Omental fat pad (tissue), 4 donors: ENCODE data around the gene THBS2. TPM values are rescaled to one million over a fixed set of nuclear protein-coding genes. Genes with fewer than 3 reads are reported as not detected.

Source experiments
- ATAC-seq: fragments of 150-250 bp; one replicate; pipeline ENCODE4 v1.9.1; 2016; ENCODE audit warnings: mild to moderate bottlenecking, moderate library complexity; ENCODE audit not compliant: low FRiP score
- DNase-seq: peaks from one replicate; pipeline ENCODE4 v3.0.0-alpha.2; 2019; ENCODE audit warnings: low spot score
- CTCF ChIP-seq, 3 donors: fragments of 450-650 bp; IDR thresholded peaks; one replicate each; pipeline ENCODE4 v1.5.1; 2016 to 2017; ENCODE audit warnings: antibody characterized with exemption in 3 of 3, mild to moderate bottlenecking in 3 of 3, moderate library complexity in 2 of 3
- total RNA-seq, 4 donors: library from RNA; depleted of rRNA; stranded (reverse); fragments of >200 nt; gene quantifications; one replicate each; pipeline ENCODE4 v1.1.0, GENCODE V29; 2016

THBS2 gene
- total RNA-seq, 4 donors from 2014 or later: 53.5 to 115 (median 93.8) TPM

- ATAC-seq: no peak
- peak; percentile 21 for DNase-seq
- no peak for TF ChIP-seq CTCF (IDR thresholded peaks at IDR 0.05)
Observed at GRCh38 chr6:169250660-169251059, 3.0 kb downstream of the THBS2 start.

GRCh38 chr6:169249057-169249456 lies 4.6 kb downstream of the THBS2 start:
- no peak for ATAC-seq
- DNase-seq: peak; percentile 10
- TF ChIP-seq CTCF (IDR thresholded peaks at IDR 0.05): no peak

- TF ChIP-seq CTCF (IDR thresholded peaks at IDR 0.05): no peak
- DNase-seq (peak; percentile 22), ATAC-seq (no peak)
Observed at GRCh38 chr6:169248521-169248971, 5.1 kb downstream of the THBS2 start.

- no peak for TF ChIP-seq CTCF (IDR thresholded peaks at IDR 0.05)
- ATAC-seq: no peak
- peak; percentile 17 for DNase-seq
Observed at GRCh38 chr6:169247991-169248390, 5.7 kb downstream of the THBS2 start.

GRCh38 chr6:169247419-169247818 lies 6.2 kb downstream of the THBS2 start:
- TF ChIP-seq CTCF (IDR thresholded peaks at IDR 0.05): no peak
- DNase-seq (no peak), ATAC-seq (no peak)

- peak; percentile 6 for DNase-seq
Observed at GRCh38 chr6:169246445-169246844, 7.2 kb downstream of the THBS2 start.

More at GRCh38 chr6:169246445-169246844, 7.2 kb downstream of the THBS2 start:
- no peak for ATAC-seq
- no peak for TF ChIP-seq CTCF (IDR thresholded peaks at IDR 0.05)
